GM12878 (cell line): ENCODE data around the gene POMT1. TPM values are rescaled to one million over a fixed set of nuclear protein-coding genes. Genes with fewer than 3 reads are reported as not detected.
A peak's percentile ranks its signal among the peaks of the same experiment; 100 is the strongest.

Experiments used
- CEBPB ChIP-seq, 2 experiments: fragments of 150-350 bp in 1 of 2; IDR thresholded peaks; 2 replicates each; pipeline ENCODE4 v1.6.1; 2012 to 2014; ENCODE audit warnings: low read depth in 2 of 2, low read length in 2 of 2, borderline replicate concordance in 1 of 2, inconsistent platforms in 1 of 2
- ESRRA ChIP-seq: IDR thresholded peaks from 2 replicates; pipeline ENCODE4 v1.6.1; 2012; ENCODE audit warnings: mild to moderate bottlenecking, low read length, improper control_type of control experiment
- GATAD2B ChIP-seq: fragments of 450-650 bp; conservative IDR thresholded peaks from 2 replicates; pipeline ENCODE4 v1.6.1; 2017; ENCODE audit warnings: low read depth, mild to moderate bottlenecking, moderate library complexity
- HDAC2 ChIP-seq: fragments of 200-600 bp; sonication (generic); IDR thresholded peaks from 2 replicates; pipeline ENCODE4 v1.6.1; 2017
- HDAC6 ChIP-seq: fragments of 200-600 bp; sonication (generic); IDR thresholded peaks from one replicate; pipeline ENCODE4 v1.8.0; 2017; ENCODE audit warnings: antibody characterized with exemption; ENCODE audit not compliant: unreplicated experiment
- JUNB ChIP-seq: IDR thresholded peaks from 2 replicates; pipeline ENCODE4 v1.6.1; 2016; ENCODE audit warnings: antibody characterized with exemption, mild to moderate bottlenecking
- MYB ChIP-seq: fragments of 150-350 bp; IDR thresholded peaks from 2 replicates; pipeline ENCODE4 v1.6.1; 2014; ENCODE audit warnings: mild to moderate bottlenecking, low read depth, low read length, borderline replicate concordance
- NFXL1 ChIP-seq: fragments of 450-650 bp; IDR thresholded peaks from 2 replicates; pipeline ENCODE4 v1.6.1; 2017; ENCODE audit warnings: antibody characterized with exemption, mild to moderate bottlenecking, borderline replicate concordance
- NFYB ChIP-seq: IDR thresholded peaks from 2 replicates; pipeline ENCODE4 v1.6.1; 2011; ENCODE audit warnings: low read depth, mild to moderate bottlenecking, low read length, improper control_type of control experiment, moderate library complexity; ENCODE audit not compliant: insufficient read depth
- NRF1 ChIP-seq: conservative IDR thresholded peaks from 2 replicates; pipeline ENCODE4 v1.6.1; 2011; ENCODE audit warnings: mild to moderate bottlenecking, low read depth, low read length, improper control_type of control experiment
- PAX8 ChIP-seq: fragments of 450-650 bp; IDR thresholded peaks from 2 replicates; pipeline ENCODE4 v1.6.1; 2017; ENCODE audit warnings: mild to moderate bottlenecking, moderate library complexity
- SIX5 ChIP-seq: IDR thresholded peaks from 2 replicates; pipeline ENCODE4 v1.6.1; 2011; ENCODE audit warnings: mild to moderate bottlenecking, low read depth, low read length, moderate library complexity; ENCODE audit not compliant: severe bottlenecking
- STAT3 ChIP-seq: IDR thresholded peaks from 2 replicates; pipeline ENCODE4 v1.6.1; 2011; ENCODE audit warnings: low read depth, low read length, improper control_type of control experiment
- TCF7 ChIP-seq: IDR thresholded peaks from 2 replicates; pipeline ENCODE4 v1.6.1; 2014; ENCODE audit warnings: antibody characterized with exemption, borderline replicate concordance
- ZNF384 ChIP-seq: IDR thresholded peaks from 2 replicates; pipeline ENCODE4 v1.6.1; 2012; ENCODE audit warnings: low read depth, mild to moderate bottlenecking, low read length, improper control_type of control experiment, borderline replicate concordance
- polyA plus RNA-seq, 11 experiments: library from polyadenylated mRNA; depleted of rRNA in 4 of 11; unstranded in 6 of 11; stranded (reverse) in 5 of 11; fragments of >200 nt; fragmentation: Nextera tagmentation in 4 of 11; fragmentation: Illumina TruSeq in 1 of 11; extraction: Ambion mirVana in 4 of 11; extraction: Trizol in 1 of 11; gene quantifications; 1 replicate in 1 of 11; 2 replicates in 10 of 11; pipeline versions ENCODE4 v1.2.1 to v1.2.3, GENCODE V29; 2011 to 2016; ENCODE audit warnings: inconsistent platforms in 2 of 11, missing spikeins in 2 of 11, low read depth in 1 of 11
- total RNA-seq, 4 experiments: library from RNA; depleted of rRNA in 3 of 4; stranded (reverse); fragments of >200 nt in 3 of 4; fragmentation: Illumina TruSeq in 1 of 4; extraction: Trizol in 1 of 4; gene quantifications; 2 replicates each; pipeline versions ENCODE4 v1.2.1 to v1.2.3, GENCODE V29; 2013 to 2021
- TF ChIP-seq, protein P1 (sequence below): IDR thresholded peaks from 2 replicates; pipeline ENCODE4 v1.6.1; 2012; ENCODE audit warnings: improper control_type of control experiment, low read depth, low read length; ENCODE audit not compliant: insufficient replicate concordance
- TF ChIP-seq, protein P2 (sequence below): IDR thresholded peaks from 2 replicates; pipeline ENCODE4 v1.6.1; 2011; ENCODE audit warnings: borderline replicate concordance, low read depth, mild to moderate bottlenecking, moderate library complexity, low read length; ENCODE audit not compliant: insufficient read depth, poor library complexity, severe bottlenecking
- TF ChIP-seq, protein P3 (sequence below): IDR thresholded peaks from 2 replicates; pipeline ENCODE4 v1.6.1; 2012; ENCODE audit warnings: mild to moderate bottlenecking, low read depth, low read length

POMT1 gene
- total and polyA plus RNA-seq, 10 of the 15 experiments (the other 5 are each of a cell fraction or from before 2014, with no cell fraction given): 1.2 to 19.2 (median 12.6) TPM

DNA sequence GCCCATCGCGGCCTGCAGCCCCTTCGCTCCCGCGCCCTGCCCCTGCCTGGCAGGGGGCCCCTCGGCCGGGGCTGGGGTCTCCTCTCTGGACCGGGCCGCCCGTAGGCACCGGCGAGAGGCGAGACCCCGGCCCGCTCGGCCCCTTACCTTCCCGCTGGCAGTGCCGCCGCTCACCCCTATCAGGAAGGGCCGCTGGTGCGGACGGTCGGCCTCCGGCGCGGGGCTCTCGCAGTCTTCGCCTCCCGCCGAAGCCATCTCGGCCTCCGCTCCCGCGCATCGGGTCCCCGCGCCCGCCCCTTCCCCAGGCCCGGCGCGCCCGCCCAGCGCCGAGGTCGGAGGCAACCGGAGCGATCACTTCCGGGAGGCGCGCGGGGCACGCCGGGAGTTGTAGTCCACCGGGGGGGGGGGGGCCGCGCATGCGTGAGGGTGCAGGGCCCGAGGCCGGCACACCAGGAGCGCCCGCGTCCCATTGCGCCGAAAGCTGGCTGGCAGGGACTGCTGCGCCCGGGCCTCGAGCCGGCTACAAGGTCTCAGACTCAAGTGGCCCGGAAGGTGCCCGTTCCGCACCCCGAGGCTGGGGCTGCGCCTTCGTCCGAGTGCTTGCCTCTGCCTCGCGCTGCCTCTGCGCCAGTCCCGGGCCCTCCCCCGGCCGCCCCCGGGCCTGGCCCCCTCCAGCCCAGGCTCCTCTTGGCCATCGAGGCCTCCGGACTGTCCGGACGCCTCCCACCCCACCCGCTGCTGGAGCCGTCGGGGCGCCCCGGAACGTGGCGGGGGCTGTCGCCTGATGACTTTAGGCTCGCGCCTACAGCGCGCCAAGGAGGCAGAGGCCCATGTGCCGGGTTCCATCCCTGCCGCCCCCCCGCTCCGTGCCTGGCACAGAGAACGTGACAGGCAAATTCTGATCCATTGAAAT lies 28.5 kb downstream of the POMT1 start, which contains the start of gene UCK1 (continued):
- TF ChIP-seq, protein P1, sequence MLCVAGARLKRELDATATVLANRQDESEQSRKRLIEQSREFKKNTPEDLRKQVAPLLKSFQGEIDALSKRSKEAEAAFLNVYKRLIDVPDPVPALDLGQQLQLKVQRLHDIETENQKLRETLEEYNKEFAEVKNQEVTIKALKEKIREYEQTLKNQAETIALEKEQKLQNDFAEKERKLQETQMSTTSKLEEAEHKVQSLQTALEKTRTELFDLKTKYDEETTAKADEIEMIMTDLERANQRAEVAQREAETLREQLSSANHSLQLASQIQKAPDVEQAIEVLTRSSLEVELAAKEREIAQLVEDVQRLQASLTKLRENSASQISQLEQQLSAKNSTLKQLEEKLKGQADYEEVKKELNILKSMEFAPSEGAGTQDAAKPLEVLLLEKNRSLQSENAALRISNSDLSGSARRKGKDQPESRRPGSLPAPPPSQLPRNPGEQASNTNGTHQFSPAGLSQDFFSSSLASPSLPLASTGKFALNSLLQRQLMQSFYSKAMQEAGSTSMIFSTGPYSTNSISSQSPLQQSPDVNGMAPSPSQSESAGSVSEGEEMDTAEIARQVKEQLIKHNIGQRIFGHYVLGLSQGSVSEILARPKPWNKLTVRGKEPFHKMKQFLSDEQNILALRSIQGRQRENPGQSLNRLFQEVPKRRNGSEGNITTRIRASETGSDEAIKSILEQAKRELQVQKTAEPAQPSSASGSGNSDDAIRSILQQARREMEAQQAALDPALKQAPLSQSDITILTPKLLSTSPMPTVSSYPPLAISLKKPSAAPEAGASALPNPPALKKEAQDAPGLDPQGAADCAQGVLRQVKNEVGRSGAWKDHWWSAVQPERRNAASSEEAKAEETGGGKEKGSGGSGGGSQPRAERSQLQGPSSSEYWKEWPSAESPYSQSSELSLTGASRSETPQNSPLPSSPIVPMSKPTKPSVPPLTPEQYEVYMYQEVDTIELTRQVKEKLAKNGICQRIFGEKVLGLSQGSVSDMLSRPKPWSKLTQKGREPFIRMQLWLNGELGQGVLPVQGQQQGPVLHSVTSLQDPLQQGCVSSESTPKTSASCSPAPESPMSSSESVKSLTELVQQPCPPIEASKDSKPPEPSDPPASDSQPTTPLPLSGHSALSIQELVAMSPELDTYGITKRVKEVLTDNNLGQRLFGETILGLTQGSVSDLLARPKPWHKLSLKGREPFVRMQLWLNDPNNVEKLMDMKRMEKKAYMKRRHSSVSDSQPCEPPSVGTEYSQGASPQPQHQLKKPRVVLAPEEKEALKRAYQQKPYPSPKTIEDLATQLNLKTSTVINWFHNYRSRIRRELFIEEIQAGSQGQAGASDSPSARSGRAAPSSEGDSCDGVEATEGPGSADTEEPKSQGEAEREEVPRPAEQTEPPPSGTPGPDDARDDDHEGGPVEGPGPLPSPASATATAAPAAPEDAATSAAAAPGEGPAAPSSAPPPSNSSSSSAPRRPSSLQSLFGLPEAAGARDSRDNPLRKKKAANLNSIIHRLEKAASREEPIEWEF: no peak
- TF ChIP-seq MYB: no peak
- peak; percentile 74; the same call in 1 of the 2 replicates for TF ChIP-seq GATAD2B
- peak; percentile 82 for TF ChIP-seq SIX5
- no peak for TF ChIP-seq NFXL1
- TF ChIP-seq HDAC2: no peak
- TF ChIP-seq HDAC6: no peak
- no peak for TF ChIP-seq STAT3
- no peak for TF ChIP-seq JUNB
- no peak for TF ChIP-seq PAX8
- TF ChIP-seq NRF1: peak; percentile 57
- no peak for TF ChIP-seq NFYB
- TF ChIP-seq, protein P2, sequence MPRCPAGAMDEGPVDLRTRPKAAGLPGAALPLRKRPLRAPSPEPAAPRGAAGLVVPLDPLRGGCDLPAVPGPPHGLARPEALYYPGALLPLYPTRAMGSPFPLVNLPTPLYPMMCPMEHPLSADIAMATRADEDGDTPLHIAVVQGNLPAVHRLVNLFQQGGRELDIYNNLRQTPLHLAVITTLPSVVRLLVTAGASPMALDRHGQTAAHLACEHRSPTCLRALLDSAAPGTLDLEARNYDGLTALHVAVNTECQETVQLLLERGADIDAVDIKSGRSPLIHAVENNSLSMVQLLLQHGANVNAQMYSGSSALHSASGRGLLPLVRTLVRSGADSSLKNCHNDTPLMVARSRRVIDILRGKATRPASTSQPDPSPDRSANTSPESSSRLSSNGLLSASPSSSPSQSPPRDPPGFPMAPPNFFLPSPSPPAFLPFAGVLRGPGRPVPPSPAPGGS: no peak
- no peak for TF ChIP-seq ESRRA
- TF ChIP-seq ZNF384: no peak
- TF ChIP-seq, protein P3, sequence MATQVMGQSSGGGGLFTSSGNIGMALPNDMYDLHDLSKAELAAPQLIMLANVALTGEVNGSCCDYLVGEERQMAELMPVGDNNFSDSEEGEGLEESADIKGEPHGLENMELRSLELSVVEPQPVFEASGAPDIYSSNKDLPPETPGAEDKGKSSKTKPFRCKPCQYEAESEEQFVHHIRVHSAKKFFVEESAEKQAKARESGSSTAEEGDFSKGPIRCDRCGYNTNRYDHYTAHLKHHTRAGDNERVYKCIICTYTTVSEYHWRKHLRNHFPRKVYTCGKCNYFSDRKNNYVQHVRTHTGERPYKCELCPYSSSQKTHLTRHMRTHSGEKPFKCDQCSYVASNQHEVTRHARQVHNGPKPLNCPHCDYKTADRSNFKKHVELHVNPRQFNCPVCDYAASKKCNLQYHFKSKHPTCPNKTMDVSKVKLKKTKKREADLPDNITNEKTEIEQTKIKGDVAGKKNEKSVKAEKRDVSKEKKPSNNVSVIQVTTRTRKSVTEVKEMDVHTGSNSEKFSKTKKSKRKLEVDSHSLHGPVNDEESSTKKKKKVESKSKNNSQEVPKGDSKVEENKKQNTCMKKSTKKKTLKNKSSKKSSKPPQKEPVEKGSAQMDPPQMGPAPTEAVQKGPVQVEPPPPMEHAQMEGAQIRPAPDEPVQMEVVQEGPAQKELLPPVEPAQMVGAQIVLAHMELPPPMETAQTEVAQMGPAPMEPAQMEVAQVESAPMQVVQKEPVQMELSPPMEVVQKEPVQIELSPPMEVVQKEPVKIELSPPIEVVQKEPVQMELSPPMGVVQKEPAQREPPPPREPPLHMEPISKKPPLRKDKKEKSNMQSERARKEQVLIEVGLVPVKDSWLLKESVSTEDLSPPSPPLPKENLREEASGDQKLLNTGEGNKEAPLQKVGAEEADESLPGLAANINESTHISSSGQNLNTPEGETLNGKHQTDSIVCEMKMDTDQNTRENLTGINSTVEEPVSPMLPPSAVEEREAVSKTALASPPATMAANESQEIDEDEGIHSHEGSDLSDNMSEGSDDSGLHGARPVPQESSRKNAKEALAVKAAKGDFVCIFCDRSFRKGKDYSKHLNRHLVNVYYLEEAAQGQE: no peak
- no peak for TF ChIP-seq TCF7
- TF ChIP-seq CEBPB (IDR thresholded peaks at IDR 0.05; ENCODE audit: borderline replicate concordance in 1 of 2, low read depth in 2 of 2, low read length in 2 of 2): no peak
